Small intestine (tissue), 7 donors: Measurements from ENCODE around the gene SF3B1. TPM values are rescaled to one million over a fixed set of nuclear protein-coding genes. Genes with fewer than 3 reads are reported as not detected.

Source experiments
- DNase-seq, 2 donors: peaks; one replicate each; pipeline versions ENCODE4 v3.0.0 to v3.0.0-alpha.2; 2013
- FAIRE-seq: peaks from 2 replicates; lab custom pipeline; 2012; peaks lifted over from hg19 to GRCh38; lab: Jason Lieb, UNC
- H3K27ac ChIP-seq, 3 donors: one replicate each; pipeline ENCODE4 v1.5.1; 2013; ENCODE audit warnings: low read length in 2 of 3, mild to moderate bottlenecking in 2 of 3, control low read depth in 1 of 3, inconsistent platforms in 1 of 3, low read depth in 1 of 3, moderate library complexity in 1 of 3
- H3K27me3 ChIP-seq, 3 donors: one replicate each; pipeline ENCODE4 v1.6.1; 2013; ENCODE audit warnings: low read length in 3 of 3, inconsistent platforms in 1 of 3; ENCODE audit not compliant: control insufficient read depth in 3 of 3, insufficient read depth in 3 of 3
- H3K36me3 ChIP-seq, 3 donors: one replicate each; pipeline ENCODE4 v1.6.1; 2013; ENCODE audit warnings: low read length in 3 of 3, inconsistent platforms in 1 of 3, low read depth in 1 of 3, mild to moderate bottlenecking in 1 of 3, moderate library complexity in 1 of 3; ENCODE audit not compliant: control insufficient read depth in 3 of 3, insufficient read depth in 2 of 3
- H3K4me1 ChIP-seq, 3 donors: one replicate each; pipeline ENCODE4 v1.6.1; 2013; ENCODE audit warnings: low read length in 2 of 3, inconsistent platforms in 1 of 3, low read depth in 1 of 3, mild to moderate bottlenecking in 1 of 3, moderate library complexity in 1 of 3; ENCODE audit not compliant: control insufficient read depth in 3 of 3, insufficient read depth in 2 of 3
- H3K4me3 ChIP-seq, 3 donors: one replicate each; pipeline ENCODE4 v1.5.1; 2013; ENCODE audit warnings: low read length in 3 of 3, control low read depth in 1 of 3, inconsistent platforms in 1 of 3, low read depth in 1 of 3, mild to moderate bottlenecking in 1 of 3, moderate library complexity in 1 of 3
- H3K9me3 ChIP-seq, 2 donors: one replicate each; pipeline ENCODE4 v1.6.1; 2013; ENCODE audit warnings: low read depth in 1 of 2, low read length in 1 of 2; ENCODE audit not compliant: control insufficient read depth in 2 of 2, insufficient read depth in 1 of 2
- WGBS, 3 donors: extraction: QIAGEN DNeasy Blood & Tissue Kit; methylation state at CpG; one replicate each; pipeline ENCODE4 v1.1.7; 2013; 5-methylcytosine and 5-hydroxymethylcytosine counted together
- polyA plus RNA-seq, 4 donors: library from polyadenylated mRNA; stranded (reverse) in 3 of 4; unstranded in 1 of 4; fragments of 200-250 nt in 3 of 4; fragments of 120-200 nt in 1 of 4; gene quantifications; one replicate each; pipeline versions ENCODE4 v1.2.1 to v1.2.3, GENCODE V29; 2013
- donor health status: healthy with polysubstance abuse.
- donor health status: control.
- donor health status: control.
- donor health status: Bipolar disorder and iron deficiency.
- donor health status: healthy.

SF3B1 gene
- polyA plus RNA-seq, 4 donors, result 108 to 329 (median 176) TPM

GRCh38 chr2:197340591-197340990 lies 94.2 kb downstream of the SF3B1 start:
- Histone ChIP-seq H3K9me3 (no peaks in the 10 kb centered on the region), H3K27ac (no peak overlapping the region), H3K27me3 (no peaks in the 10 kb centered on the region), H3K36me3 (no peaks in the 10 kb centered on the region), H3K4me3 (no peak overlapping the region), H3K4me1 (no peaks in the 10 kb centered on the region)
- DNase-seq (no peak), FAIRE-seq (no peak)
- WGBS, 3 donors, result 91 to 97% (median 96%) methylated on average over 5 of the region's 5 CpGs

Other genes with a start within 250 kb of the SF3B1 start
- gene ANKRD44, start 124.2 kb downstream of the SF3B1 start, polyA plus RNA-seq, result 1 to 10 TPM in 3 of 4 donors, under 1 TPM in 1; 0.89 to 5.2 (median 1.7) TPM
- 10 to 100 TPM; 10.7 to 25.7 (median 18.3) TPM for gene COQ10B, start 18.5 kb upstream of the SF3B1 start, polyA plus RNA-seq
- gene HSPD1, start 64.8 kb upstream of the SF3B1 start, polyA plus RNA-seq, result 100 to 1,000 TPM; 112 to 637 (median 311) TPM
- 100 to 1,000 TPM; 132 to 259 (median 226) TPM for gene HSPE1, start 65.4 kb upstream of the SF3B1 start, polyA plus RNA-seq
- 10 to 100 TPM; 17.6 to 35.1 (median 23.2) TPM for gene MOB4, start 81.0 kb upstream of the SF3B1 start, polyA plus RNA-seq
- gene RFTN2, start 240.6 kb upstream of the SF3B1 start, polyA plus RNA-seq, result 1 to 10 TPM in 3 of 4 donors, not detected in 1; 1.1 to 2.7 (median 1.5) TPM